NCI-H510A treated with DMSO at 0.1 percent for 48 hours (cell line): ENCODE data around the gene C15orf62.

Experiments used
- DNase-seq: peaks from one replicate; lab custom pipeline; 2025; lab: John Stamatoyannopoulos, UW

C15orf62 gene

DNA sequence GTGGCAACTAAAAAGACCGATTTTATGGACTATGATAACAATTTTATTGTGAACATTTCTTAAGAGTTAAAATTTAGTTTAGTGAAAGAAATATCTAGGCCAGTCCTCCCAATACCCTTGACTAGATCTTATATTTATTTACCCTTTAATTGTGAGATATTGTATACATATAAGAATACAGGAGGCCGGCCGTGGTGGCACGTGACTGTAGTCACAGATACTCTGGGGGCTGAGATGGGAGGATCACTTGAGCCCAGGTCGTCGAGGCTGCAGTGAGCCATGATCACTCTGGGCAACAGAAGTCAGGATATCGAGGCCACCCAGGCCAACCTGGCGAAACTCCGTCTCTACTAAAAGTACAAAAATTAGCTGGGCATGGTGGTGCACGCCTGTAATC is 14.0 kb upstream of the C15orf62 start:
- peak; percentile 35 for DNase-seq

DNA sequence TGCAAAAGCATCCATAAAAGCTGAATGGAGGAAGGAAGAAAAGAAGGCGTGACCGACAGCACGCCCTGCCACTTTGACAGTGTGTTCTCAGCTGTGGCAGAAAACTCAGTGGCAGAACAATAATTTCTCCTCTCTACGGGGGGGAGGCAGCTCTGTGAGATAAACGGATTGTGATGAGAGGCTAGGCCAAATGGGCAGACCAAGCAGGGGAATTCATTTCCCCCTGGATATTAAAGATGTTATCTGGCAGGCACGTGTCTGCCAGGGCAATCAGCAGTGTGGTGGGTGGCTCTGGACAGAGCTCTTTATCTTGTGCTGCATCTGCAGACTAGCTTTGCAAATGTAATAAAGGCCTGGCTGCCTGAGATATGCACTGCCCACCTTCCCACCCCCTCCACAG is 12.8 kb upstream of the C15orf62 start:
- no peak for DNase-seq

DNA sequence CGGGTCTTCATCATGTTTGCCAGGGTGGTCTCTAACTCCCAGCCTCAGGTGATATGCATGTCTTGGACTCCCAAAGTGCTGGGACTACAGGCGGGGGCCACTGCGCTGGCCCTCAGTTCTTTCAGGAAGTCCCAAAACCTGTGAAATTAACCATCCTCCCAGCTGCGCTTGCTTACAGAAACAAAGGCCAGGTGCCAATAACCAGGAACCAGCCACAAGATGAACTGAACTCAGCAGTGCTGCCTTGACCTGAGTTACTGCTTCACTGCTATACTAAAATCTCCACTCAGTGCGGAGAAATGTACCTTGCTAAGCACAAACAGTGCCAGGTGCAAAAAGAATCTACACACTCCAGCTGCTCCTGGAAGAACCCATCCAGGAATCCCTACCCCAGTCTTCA is 9.8 kb upstream of the C15orf62 start:
- DNase-seq: no peak

DNA sequence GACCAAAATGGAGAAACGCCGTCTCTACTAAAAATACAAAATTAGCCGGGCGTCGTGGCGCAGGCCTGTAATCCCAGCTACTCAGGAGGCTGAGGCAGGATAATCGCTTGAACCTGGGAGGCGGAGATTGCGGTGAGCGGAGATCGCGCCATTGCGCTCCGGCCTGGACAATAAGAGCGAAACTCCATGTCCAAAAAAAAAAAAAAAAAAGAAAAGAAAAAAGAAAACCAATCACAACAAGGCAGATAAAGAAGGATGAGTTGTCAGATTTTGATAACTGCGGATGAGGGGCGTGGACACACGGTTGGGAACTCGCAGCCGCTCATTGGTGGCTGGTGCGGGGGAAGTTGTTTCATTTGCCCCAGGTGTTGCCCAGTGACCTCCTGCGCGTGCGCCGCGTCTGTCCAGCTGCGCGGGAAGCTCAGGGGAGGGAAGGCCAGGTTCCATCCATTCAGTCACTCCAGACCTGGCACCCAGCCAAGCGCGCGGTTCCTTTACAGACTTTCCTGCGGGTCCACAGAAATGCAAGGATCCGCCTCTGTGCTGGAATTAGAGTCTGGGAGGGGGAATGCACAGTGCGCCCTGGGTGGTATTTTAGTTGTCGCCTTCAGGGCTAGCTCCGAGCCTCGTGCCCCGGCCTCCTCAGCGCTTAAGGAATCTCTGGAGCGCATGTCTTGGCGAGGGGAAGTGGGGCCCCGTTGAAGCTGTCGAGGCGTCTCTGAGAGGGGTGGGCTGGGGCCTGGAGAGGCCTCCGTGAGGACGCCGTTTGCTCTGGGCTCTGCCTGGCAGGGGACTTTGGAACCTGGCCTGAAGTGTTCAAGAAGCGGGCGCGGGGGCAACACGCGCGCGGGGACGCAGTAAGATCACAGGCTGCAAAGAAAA is 6.6 kb upstream of the C15orf62 start:
- DNase-seq: peak; percentile 80

DNA sequence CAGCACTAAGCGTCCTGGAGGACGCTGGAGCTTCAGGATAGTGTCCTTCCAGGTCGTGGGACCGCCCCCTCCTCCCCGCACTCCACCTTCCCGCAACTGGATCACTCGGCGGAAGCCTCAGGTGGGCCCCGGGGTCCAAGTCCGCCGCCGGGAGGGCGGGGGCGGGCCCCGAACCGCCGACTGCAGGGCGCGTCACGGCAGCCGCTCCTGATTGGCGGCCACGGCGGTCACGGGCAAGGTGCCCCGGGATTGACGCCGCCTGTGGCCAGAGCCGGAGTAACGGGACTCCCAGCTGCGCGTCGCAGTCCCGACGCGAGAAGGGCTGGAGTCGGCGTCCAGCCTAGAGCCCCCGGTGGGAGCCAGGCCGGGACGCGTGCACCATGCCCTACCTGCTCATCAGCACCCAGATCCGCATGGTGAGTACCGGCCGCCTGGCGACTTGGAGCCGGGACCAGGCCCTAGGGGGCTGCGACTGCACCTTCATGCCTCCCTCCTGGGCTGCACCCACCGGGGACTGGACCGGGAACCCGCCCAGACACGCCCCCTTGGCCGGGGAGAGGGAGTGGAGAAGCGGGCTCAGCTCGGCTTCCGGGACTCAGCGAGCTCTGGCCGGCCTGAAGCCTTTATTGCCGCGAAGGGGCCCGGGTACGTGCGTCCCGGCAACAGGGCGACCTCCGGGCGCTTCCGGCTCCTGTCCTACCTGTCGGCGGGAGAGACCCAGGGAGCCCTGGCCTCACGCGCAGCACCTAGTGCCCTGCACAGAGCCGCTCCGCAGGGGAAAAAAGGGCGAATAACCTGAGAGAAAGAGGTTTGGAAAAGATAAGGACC is 5.8 kb upstream of the C15orf62 start, which contains the start of gene GCHFR:
Gene GCHFR, plus strand, starts transcription at position 268 of the 828 bp plus-strand sequence. Its CDS starts 113 bp downstream, at position 381.
- DNase-seq: peak; percentile 13

DNA sequence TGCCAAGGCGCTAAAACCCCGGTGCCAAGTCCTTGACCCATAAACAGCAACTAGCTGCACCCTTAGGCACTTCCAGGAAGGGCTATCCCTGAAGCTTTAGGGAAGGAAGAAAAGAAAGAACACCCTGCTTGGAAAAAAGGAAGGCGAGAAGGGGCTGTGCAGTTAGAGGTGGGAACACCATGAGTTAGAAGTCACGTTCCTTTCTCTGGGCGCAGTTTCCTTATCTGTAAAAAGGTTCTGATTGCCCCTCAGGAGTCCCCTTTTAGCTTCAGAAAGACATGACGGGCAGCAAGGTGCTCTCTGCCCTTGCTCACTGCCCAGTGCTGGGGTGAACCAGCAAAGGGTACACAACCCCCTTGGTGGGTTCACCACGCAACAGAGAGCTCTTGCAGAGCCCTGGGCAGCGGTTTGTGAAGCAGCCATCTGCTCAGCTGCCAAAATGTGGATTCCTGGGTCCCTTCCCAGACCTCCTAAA is 5.1 kb upstream of the C15orf62 start:
- no peak for DNase-seq

DNA sequence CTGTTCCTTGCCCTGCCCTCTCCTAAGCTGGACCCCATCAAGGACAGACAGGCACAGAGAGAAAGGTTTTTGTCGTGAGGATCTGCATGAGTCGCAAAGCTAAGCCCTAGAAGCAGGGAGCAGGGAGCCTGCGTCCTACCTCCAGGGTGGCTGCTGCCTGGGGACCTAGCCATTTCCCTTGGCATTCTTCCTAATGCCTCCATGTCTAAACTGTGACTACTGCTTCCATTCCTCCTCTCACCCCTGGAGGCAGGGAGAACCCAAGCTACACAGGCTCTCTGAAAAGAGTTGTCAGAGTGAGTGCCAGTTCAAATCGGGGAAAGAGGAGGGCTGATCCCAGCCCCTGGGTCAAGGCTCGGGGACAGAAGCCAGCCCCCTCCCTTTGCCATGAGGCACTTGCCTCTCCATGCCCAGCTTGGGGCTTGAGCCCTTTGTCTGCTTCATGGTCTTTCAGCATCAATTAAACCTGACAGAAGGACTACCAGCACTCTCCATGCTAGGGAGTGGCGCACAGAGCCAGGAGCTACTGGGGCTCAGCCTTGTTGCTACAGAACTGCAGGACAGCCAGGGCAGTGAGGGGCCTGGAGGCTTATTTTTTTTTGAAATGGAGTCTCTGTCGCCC is 3.5 kb upstream of the C15orf62 start:
- DNase-seq: no peak

DNA sequence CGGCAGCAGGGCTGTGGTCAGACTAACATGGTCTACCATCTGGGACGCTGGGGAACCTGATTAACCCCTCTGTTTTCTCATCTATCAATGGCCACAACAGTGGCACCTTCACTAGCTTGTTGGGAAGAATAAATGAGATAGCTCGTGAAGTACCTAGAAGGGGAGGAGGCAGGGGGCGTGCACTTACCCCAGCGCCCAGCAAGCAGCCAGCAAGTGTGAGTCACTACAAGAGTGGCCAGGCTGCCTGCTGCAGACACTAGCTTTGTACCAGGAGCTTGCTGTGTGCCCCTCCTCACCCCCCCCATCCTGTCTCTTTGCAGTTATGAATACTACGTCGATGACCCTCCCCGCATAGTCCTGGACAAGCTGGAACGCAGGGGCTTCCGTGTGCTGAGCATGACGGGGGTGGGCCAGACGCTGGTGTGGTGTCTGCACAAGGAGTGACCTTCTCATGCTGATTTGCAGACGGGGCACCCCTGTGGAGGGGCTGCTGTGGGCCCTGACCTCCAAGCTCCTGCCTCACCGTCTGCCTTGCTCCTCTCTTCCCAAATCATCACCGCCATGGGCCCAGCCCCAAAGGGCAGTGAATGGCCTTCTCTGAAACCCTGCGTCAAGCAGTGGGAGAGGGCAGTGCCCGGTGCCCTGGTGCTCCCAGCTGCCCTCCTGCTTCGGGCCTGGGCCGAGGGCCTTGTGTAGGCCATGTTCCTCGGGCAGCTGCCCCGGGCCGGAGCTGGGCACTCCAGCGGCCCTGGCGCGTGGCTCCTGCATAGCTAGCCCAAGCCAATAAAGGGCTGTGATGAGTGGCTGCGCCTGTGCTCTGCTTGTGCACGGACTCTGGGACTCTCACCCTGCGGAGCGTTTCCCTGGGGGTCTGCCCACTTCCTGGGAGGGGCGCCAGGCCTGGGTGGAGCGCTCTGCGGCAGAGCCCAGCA is 2.6 kb upstream of the C15orf62 start:
- DNase-seq: peak; percentile 7

DNA sequence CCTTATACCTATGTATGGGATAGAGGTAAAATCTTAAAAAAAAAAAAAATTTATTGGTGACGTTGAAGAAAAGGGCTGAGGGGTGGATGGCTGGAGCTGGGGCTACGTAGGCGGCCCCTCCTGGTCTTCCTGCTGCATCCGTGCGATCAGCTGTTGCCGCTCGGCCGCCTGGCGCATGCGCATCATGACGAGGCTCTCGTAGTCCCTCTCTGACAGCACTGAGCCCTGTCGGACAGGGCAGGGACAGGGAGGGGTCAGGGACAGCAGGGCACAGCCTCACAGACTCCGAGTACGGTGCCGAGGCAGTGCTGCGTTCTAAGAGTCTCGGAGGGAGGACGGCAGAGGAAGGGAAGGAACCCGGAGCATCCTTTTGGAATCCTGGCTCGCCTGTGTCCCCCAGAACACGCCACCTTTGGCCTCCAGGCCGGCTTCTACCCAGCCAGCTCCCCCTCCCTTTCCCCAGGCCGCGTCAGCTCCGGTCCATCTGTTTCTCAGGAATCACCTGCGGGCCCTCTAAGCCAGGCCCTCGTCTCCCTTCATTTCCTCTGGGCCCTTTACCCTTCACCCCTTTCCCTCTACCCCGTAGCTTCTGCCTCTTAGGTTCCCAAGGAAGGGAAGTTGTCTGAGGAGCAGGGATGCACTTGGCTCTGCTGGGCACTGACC is 1.8 kb upstream of the C15orf62 start:
- DNase-seq: no peak

DNA sequence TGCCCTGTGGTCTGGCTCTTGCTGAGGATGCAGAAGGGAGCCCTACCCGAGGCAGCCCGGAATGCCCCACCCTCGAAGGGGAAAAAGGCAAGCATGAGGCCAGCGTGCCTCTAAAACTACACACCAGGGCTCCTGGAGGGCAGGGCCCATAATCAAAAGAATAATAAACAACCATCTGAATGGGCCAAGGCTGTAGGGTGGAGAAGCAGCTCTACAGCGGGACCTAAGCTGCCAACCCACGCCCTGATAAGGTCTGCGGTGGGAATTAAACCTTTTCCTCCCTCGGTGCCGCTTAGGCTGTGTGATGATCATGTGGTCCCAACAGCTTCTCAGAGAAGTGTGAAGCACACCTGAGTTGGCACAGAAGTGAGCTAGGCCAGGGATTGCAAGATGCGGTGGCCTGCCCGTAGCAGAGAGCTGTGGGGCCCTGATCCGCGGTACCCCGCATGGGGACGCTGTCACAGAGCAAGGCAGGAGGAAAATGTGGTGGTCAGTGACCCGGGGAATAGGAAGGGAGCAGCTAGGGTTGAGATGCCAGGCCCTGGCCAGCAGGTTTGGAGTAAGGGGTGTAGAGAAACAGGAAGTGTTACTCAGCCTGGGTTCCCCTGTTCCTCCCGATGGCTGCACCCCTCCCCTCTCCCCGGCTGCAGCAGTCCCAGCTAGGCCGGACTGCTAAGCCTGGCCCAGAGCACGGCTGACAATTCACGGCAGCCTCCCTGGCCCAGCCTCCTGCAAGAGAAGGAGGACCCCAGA is 1.1 kb upstream of the C15orf62 start:
- no peak for DNase-seq

DNA sequence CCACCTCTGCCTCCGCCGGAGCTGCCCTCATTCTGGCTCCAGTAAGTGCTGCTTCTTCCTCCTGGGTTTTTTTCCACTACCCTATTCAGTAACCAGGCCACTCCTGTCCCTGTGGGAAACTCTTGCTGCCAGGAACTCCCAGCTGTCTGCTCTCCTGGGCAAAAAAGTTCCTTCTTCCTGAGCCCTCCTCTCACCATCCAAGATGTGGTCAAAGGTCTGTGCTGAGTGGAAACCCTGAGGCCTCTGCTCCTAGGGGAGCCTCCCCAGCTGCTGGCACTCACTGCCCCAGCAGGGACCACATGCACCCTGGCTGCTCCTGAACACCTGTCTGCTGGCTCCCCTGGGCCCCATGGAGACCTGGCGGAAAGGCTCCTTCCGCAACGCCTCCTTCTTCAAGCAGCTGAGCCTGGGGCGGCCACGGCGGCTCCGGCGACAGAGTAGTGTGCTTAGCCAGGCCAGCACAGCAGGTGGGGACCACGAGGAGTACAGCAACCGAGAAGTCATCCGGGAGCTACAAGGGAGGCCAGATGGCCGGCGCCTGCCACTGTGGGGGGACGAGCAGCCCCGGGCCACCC is 454 bp downstream of the C15orf62 start:
- DNase-seq: peak; percentile 38

DNA sequence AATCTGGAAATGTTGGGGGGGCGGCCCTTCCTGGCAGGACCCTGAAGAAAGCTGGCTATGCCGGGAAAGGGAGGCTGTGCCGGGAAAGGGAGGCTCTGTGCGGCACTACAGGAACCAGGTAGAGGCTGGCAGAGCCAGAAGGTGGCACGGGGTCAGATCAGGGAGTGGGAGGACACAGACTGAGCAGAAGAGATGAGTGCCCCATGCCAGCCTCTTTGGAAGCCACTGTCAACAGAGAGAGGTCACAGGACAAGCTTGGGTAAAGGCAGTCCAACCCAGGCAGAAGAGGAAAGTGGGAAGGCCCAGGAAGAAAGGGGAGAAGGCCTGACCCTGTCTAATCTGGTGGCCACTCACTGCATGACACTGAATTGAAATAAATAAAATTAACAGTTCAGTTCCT is 1.5 kb downstream of the C15orf62 start:
- no peak for DNase-seq

DNA sequence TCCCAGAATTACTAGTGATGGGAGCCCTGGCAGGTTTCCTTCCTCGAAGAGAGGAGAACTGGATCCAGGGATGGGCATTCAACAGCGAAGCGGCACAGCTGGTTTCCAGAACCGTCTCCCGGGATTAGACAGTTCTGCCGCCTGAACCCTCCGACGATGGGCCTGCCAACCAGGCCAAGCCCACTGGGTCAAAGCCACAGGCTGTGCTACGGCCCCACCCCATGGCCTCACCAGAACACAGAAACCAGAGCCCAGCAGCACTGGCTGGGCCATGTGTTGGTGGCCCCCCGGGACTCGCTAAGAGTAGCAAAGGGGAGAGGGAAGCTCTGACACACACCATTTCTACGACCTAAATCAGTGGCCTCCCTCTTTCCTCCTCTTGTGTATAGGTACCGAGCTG is 2.2 kb downstream of the C15orf62 start:
- DNase-seq: no peak

DNA sequence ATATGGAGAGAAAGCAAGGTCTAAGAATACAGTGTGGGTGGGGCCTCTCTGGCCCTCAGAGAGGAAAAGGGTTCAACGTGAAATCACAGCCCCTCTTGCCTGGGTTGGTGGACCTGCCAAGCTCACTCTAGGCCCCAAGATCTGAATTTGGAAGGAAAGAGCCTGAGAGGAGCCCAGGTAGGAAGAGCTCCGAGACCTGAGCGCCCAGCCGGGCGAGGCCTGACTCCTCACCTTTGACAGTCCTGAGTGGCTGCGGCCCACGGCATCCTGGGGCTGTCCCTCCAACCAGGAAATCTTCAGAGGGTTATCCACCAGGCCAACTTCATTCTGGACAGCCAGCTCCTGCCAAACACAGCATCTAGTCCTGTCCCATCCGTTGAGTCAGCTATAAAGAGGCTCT is 3.7 kb downstream of the C15orf62 start:
- DNase-seq: no peak

DNA sequence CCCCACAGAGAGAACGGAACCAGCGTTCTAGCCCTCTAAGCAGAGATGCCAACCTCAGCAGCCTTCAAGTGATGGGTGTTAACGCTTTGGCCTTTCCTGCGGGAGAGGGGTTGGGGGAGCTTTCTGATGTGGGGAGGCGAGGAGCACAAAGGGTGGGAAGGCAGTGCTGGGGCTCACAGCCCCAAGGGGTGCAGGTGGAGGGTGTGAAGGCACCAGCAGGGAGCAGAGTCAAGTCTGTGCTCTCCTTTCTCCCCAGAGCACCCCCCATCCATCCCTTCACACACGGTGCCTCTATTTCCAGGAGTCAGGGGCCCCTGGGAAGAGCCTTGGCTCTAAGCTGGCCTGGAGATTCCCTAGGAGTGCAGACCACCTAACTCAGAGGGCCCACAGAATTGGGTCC is 4.1 kb downstream of the C15orf62 start:
- DNase-seq: no peak

DNA sequence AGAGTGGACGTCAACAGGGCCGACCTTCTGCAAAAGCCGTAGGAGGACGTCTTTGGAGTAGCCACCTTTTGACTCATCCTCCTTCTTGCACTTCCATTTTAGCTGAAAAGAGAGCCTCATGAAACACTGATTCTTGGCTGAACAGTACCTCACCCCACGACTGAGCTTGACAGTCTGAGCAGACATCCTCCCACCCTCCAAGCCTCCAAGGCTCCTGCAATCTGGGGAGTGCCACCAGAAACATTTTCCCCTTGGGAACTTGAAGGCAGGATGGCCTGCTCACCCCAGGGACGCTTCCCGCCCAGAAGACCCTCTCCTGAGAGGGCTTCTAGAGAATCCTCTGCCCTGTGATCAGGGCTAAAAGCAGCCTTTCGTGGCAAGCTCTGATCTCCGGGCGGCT is 5.2 kb downstream of the C15orf62 start:
- no peak for DNase-seq

DNA sequence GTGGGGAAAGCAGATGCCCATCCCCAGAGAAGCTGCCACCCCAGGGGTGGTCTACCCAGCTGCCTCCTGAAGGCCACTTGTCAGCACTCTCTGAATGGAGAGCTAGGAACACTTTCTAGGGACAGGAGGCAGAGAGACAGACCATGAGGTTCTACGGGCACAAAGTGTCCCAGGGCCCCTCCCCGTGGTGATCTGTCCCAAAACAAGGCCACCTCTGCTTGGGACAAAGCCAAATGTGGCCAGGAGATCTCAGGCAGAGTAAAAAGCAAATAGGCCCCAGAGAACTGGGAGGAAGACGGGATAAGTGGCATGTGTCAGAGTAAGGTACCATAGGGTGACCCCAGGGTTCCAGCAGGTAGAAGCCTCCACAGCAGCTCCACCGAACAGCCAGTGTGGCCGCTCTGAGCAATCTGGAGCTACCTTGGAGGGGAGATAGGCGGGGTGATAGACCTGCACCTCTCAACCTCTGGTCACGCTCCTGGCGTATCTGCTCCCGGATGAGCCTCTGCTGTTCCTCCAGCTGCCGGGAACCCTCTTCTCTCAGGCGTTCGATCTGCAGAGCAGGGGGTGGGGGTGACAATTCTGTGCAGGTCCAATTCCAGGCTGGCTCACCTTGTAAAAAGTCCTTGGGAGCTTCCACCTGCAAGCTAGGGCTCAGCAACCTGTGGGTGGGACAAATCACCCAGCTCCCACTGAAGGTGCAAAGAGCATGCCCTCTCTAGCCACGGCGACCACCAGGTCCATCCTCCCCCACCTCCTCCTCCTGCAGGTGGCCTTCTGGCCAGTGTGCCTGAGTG is 6.2 kb downstream of the C15orf62 start:
- no peak for DNase-seq

DNA sequence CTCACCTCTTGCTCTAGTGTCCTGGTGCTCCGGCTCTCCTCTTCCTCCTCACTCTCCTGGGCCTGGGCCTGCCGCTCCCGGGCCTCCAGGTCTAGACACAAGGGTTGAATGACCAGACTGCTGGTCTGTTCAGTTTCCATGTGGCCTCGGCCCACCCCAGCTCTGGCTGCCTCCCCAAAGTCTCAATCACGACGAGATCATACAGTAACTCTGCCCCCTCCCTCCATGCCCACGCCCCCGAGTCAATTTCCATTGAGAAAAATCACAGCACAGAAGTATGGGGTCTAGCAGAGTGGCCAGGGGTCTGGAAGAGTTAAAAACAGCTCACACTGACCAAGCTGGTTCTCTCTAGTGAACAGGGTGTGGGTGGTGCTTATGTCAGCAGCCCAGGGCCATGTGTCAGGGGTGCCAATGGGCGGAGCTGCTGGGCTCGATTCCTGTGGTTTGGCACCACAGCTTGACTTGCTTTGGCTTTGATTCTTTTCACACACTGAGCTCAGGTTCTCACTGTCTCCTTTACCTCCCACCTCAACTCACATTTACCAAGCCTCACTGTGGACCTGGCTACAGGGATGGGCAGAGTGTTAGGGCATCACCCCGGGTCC is 6.9 kb downstream of the C15orf62 start:
- no peak for DNase-seq
